ENCODE data around the gene CTNS. TPM values are rescaled to one million over a fixed set of nuclear protein-coding genes. Genes with fewer than 3 reads are reported as not detected.

CTNS gene
- total RNA-seq, 4 donors from 2014 or later = 15.0 to 141 (median 60.2) TPM

GRCh38 chr17:3641014-3641413 is 4.5 kb downstream of the CTNS start:
- in situ Hi-C loops (cut with MboI; ENCODE audit: low sequenced_read_pairs in 4 of 4) = no loop called here
- Histone ChIP-seq H3K27ac (peak overlapping the region; percentile 74 to 81 (median 78)), H3K9me3 (no peaks in the 10 kb centered on the region), H3K4me3 (no peak overlapping the region), H3K27me3 (no peaks in the 10 kb centered on the region), H3K36me3 (peaks cover 0 to 33% of the 10 kb centered on the region in 2 donors), H3K4me1 (peaks cover 21 to 30% of the 10 kb centered on the region in 2 donors)
- ATAC-seq = no peak
- no peak for TF ChIP-seq POLR2A (IDR thresholded peaks at IDR 0.05)
- no peak for TF ChIP-seq CTCF (IDR thresholded peaks at IDR 0.05 in 4 of 5, conservative IDR thresholded peaks at IDR 0.05 in 1 of 5)
- intact Hi-C loops (cut with DNase I; ENCODE audit: low total_unique reads) = loop anchor here (2.0 kb wide), 1 partner anchor 82 kb away; the partner anchor contains the start of gene HASPIN
- DNase-seq = no peak

- Histone ChIP-seq H3K27me3 (no peaks in the 10 kb centered on the region), H3K4me1 (peaks cover 21 to 28% of the 10 kb centered on the region in 2 donors), H3K36me3 (peaks cover 0 to 39% of the 10 kb centered on the region in 2 donors), H3K27ac (peak overlapping the region in 2 of 4 donors; percentile 35 to 81), H3K4me3 (no peak overlapping the region), H3K9me3 (no peaks in the 10 kb centered on the region)
- intact Hi-C loops (cut with DNase I; ENCODE audit: low total_unique reads) (loop anchor here (2.0 kb wide), 1 partner anchor 81 kb away; the partner anchor contains the start of gene HASPIN), in situ Hi-C loops (cut with MboI; ENCODE audit: low sequenced_read_pairs in 4 of 4) (no loop called here)
- DNase-seq (no peak), ATAC-seq (no peak)
- TF ChIP-seq POLR2A (IDR thresholded peaks at IDR 0.05) (no peak), CTCF (IDR thresholded peaks at IDR 0.05 in 4 of 5, conservative IDR thresholded peaks at IDR 0.05 in 1 of 5) (no peak)
Observed at GRCh38 chr17:3641717-3642486, 5.3 kb downstream of the CTNS start.

- intact Hi-C loops (cut with DNase I; ENCODE audit: low total_unique reads) = no loop called here
Observed at GRCh38 chr17:3643889-3644349, 7.4 kb downstream of the CTNS start.

GRCh38 chr17:3645310-3645709 is 8.8 kb downstream of the CTNS start:
- Histone ChIP-seq H3K27me3 (no peaks in the 10 kb centered on the region), H3K9me3 (no peaks in the 10 kb centered on the region), H3K4me3 (no peak overlapping the region), H3K36me3 (peaks cover 0 to 65% of the 10 kb centered on the region in 2 donors), H3K4me1 (peaks cover 6 to 8% of the 10 kb centered on the region in 2 donors), H3K27ac (no peak overlapping the region)
- TF ChIP-seq POLR2A (IDR thresholded peaks at IDR 0.05) = no peak
- TF ChIP-seq CTCF (IDR thresholded peaks at IDR 0.05 in 4 of 5, conservative IDR thresholded peaks at IDR 0.05 in 1 of 5) = no peak
- ATAC-seq = no peak
- in situ Hi-C loops (cut with MboI; ENCODE audit: low sequenced_read_pairs in 4 of 4) (no loop called here), intact Hi-C loops (cut with DNase I; ENCODE audit: low total_unique reads) (no loop called here)
- no peak for DNase-seq

More at GRCh38 chr17:3643889-3644349, 7.4 kb downstream of the CTNS start:
- TF ChIP-seq CTCF (IDR thresholded peaks at IDR 0.05 in 4 of 5, conservative IDR thresholded peaks at IDR 0.05 in 1 of 5) = no peak
- TF ChIP-seq POLR2A (IDR thresholded peaks at IDR 0.05) = no peak
- in situ Hi-C loops (cut with MboI; ENCODE audit: low sequenced_read_pairs in 4 of 4) = no loop called here
- Histone ChIP-seq H3K27ac (no peak overlapping the region), H3K4me3 (no peak overlapping the region), H3K4me1 (peaks cover 14 to 16% of the 10 kb centered on the region in 2 donors), H3K27me3 (no peaks in the 10 kb centered on the region), H3K9me3 (no peaks in the 10 kb centered on the region), H3K36me3 (peaks cover 0 to 53% of the 10 kb centered on the region in 2 donors)
- ATAC-seq = no peak
- no peak for DNase-seq
